Nephron (organoid): Measurements from ENCODE around the gene TOLLIP.

Experiments used
- H3K27ac Mint-ChIP-seq, 3 experiments: 2 replicates each; pipeline ENCODE4 v1.8.0; 2020; ENCODE audit warnings: mixed read lengths in 3 of 3, mild to moderate bottlenecking in 2 of 3, moderate library complexity in 1 of 3
- H3K27me3 Mint-ChIP-seq: 2 replicates; pipeline ENCODE4 v1.8.0; 2021; ENCODE audit warnings: low read depth, mild to moderate bottlenecking, moderate library complexity, mixed read lengths
- H3K36me3 Mint-ChIP-seq: 2 replicates; pipeline ENCODE4 v1.8.0; 2020; ENCODE audit warnings: low read depth, mixed read lengths
- H3K4me1 Mint-ChIP-seq: 2 replicates; pipeline ENCODE4 v1.8.0; 2020; ENCODE audit warnings: mixed read lengths
- H3K4me3 Mint-ChIP-seq, 3 experiments: 2 replicates each; pipeline ENCODE4 v1.8.0; 2020; ENCODE audit warnings: mild to moderate bottlenecking in 3 of 3, mixed read lengths in 3 of 3, moderate library complexity in 2 of 3
- H3K9me3 Mint-ChIP-seq: 2 replicates; pipeline ENCODE4 v1.8.0; 2020; ENCODE audit warnings: mixed read lengths
- TF ChIP-seq, protein P1 (sequence below), 3 experiments: fragments of 200-600 bp; sonication (generic); IDR thresholded peaks; one replicate each; pipeline ENCODE4 v1.5.0; 2021; ENCODE audit warnings: antibody characterized with exemption in 3 of 3; ENCODE audit not compliant: unreplicated experiment in 3 of 3

TOLLIP gene

DNA sequence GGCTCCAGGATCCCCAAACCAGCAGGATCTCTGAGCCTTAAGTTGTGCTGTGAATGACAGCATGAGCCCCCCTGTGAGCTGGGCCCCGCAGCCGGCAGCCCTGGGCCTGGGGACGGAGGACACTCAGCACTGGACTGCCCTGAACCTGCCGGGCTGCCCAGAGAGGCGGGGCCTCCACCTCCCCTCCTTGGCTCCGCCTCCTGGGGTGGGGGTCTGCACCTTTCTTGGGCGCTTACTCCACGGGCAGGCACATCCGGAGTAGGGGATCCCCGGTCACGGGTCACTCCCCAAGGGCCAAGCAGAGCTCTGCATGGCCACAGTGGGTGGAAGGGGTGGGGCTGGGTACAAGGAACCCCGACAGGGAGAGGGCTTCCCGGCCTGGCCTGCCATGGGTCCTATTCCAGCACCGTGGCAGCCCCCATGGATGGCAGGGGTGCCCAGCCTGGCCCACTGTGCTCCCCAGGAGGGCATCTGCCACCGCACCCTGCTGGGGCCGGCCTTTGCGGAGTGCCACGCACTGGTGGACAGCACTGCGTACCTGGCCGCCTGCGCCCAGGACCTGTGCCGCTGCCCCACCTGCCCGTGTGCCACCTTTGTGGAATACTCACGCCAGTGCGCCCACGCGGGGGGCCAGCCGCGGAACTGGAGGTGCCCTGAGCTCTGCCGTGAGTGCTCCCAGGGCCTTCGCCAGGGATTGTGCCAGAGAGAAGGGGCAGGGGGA, 81.2 kb downstream of the TOLLIP start:
- H3K9me3 Mint-ChIP-seq: no peaks in the 10 kb centered on the region
- H3K27me3 Mint-ChIP-seq: no peaks in the 10 kb centered on the region
- no peak overlapping the region for H3K4me3 Mint-ChIP-seq
- TF ChIP-seq, protein P1, sequence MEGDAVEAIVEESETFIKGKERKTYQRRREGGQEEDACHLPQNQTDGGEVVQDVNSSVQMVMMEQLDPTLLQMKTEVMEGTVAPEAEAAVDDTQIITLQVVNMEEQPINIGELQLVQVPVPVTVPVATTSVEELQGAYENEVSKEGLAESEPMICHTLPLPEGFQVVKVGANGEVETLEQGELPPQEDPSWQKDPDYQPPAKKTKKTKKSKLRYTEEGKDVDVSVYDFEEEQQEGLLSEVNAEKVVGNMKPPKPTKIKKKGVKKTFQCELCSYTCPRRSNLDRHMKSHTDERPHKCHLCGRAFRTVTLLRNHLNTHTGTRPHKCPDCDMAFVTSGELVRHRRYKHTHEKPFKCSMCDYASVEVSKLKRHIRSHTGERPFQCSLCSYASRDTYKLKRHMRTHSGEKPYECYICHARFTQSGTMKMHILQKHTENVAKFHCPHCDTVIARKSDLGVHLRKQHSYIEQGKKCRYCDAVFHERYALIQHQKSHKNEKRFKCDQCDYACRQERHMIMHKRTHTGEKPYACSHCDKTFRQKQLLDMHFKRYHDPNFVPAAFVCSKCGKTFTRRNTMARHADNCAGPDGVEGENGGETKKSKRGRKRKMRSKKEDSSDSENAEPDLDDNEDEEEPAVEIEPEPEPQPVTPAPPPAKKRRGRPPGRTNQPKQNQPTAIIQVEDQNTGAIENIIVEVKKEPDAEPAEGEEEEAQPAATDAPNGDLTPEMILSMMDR (IDR thresholded peaks at IDR 0.05; ENCODE audit: unreplicated experiment in 3 of 3): no peak
- H3K4me1 Mint-ChIP-seq: no peaks in the 10 kb centered on the region
- H3K27ac Mint-ChIP-seq: no peak overlapping the region
- H3K36me3 Mint-ChIP-seq: no peaks in the 10 kb centered on the region

DNA sequence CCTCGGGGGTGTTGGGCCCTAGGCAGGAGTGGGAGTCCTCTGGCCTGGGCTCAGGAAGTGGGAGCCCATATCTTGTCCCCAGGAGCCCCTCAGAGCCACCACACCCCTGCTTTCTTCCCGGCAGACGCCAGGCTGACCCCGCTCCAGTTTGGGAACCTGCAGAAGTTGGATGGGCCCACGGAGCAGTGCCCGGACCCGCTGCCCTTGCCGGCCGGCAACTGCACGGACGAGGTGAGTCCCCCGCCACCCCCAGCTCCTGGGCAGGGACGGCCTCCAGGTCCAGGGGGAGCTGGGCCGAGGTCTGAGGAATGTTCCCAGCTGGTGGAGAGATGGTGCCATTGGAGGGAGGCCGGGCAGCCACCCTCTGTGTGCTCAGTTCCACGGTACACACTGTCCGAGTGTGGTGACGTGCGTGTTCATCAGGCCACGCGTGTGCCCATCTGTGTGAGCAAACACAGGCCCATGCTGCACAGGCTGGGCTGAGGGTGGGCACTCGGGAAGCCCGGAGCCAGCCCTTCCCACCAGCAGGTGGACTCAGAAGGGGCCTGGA, 81.8 kb downstream of the TOLLIP start:
- no peaks in the 10 kb centered on the region for H3K36me3 Mint-ChIP-seq
- H3K4me3 Mint-ChIP-seq: no peak overlapping the region
- TF ChIP-seq, protein P1 (IDR thresholded peaks at IDR 0.05; ENCODE audit: unreplicated experiment in 3 of 3): no peak
- no peak overlapping the region for H3K27ac Mint-ChIP-seq
- H3K4me1 Mint-ChIP-seq: no peaks in the 10 kb centered on the region
- no peaks in the 10 kb centered on the region for H3K9me3 Mint-ChIP-seq
- H3K27me3 Mint-ChIP-seq: no peaks in the 10 kb centered on the region

DNA sequence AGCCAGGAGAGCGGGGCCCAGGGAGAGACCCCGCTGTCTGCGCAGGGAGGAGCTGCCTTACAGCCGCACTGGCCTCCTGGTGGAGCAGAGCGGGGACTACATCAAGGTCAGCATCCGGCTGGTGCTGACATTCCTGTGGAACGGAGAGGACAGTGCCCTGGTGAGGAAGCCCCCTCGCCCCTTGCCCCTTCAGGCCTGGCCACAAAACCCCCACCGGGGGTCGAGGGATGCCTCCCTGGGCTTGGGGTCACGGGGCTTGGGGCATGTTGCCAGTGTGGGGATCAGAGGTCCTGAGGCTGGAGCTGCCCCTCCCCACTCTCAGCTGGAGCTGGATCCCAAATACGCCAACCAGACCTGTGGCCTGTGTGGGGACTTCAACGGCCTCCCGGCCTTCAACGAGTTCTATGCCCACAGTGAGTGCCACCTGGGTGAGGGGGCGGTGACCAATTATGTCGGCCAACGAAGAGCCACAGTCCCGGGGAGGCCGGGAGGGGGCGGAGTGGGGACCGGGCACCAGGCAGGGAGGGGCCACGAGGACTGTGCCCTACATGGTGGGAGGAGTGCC, 82.4 kb downstream of the TOLLIP start:
- TF ChIP-seq, protein P1 (IDR thresholded peaks at IDR 0.05; ENCODE audit: unreplicated experiment in 3 of 3): peak; percentile 29 to 48 (median 36)
- Mint-ChIP-seq H3K9me3 (no peaks in the 10 kb centered on the region), H3K27ac (no peak overlapping the region), H3K27me3 (no peaks in the 10 kb centered on the region), H3K4me3 (no peak overlapping the region), H3K4me1 (no peaks in the 10 kb centered on the region), H3K36me3 (no peaks in the 10 kb centered on the region)

DNA sequence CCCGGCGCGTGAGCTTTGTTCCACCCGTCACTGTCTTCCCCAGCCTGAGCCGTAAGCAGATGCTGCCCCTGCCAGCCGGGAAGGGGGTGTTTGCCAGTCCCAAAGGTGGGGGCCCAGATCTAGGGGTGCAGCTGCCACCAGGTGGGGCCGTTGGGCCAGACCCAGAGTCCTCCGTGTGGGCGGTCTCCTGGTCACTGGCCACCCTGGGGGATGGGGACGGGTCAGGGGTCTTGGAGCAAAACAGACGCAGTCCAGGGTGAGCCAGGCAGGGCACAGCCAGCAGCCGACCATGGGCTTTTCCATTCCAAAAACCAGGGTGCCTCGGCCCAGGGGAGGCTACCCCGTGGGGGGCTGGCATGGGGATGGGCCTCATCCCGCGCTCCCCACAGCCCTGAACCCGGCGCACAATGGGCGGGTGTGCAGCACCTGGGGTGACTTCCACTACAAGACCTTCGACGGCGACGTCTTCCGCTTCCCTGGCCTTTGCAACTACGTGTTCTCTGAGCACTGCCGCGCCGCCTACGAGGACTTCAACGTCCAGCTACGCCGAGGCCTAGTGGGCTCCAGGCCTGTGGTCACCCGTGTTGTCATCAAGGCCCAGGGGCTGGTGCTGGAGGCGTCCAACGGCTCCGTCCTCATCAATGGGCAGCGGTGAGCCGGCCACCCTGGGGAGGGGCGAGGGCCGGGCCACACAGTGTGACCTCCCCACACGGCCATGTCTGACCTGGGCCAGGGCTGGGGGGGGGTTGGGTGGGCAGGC, 83.0 kb downstream of the TOLLIP start:
- H3K4me1 Mint-ChIP-seq: no peaks in the 10 kb centered on the region
- TF ChIP-seq, protein P1 (IDR thresholded peaks at IDR 0.05; ENCODE audit: unreplicated experiment in 3 of 3): no peak
- no peaks in the 10 kb centered on the region for H3K9me3 Mint-ChIP-seq
- H3K36me3 Mint-ChIP-seq: no peaks in the 10 kb centered on the region
- H3K27me3 Mint-ChIP-seq: peaks cover under 1% of the 10 kb centered on the region
- no peak overlapping the region for H3K4me3 Mint-ChIP-seq
- no peak overlapping the region for H3K27ac Mint-ChIP-seq

DNA sequence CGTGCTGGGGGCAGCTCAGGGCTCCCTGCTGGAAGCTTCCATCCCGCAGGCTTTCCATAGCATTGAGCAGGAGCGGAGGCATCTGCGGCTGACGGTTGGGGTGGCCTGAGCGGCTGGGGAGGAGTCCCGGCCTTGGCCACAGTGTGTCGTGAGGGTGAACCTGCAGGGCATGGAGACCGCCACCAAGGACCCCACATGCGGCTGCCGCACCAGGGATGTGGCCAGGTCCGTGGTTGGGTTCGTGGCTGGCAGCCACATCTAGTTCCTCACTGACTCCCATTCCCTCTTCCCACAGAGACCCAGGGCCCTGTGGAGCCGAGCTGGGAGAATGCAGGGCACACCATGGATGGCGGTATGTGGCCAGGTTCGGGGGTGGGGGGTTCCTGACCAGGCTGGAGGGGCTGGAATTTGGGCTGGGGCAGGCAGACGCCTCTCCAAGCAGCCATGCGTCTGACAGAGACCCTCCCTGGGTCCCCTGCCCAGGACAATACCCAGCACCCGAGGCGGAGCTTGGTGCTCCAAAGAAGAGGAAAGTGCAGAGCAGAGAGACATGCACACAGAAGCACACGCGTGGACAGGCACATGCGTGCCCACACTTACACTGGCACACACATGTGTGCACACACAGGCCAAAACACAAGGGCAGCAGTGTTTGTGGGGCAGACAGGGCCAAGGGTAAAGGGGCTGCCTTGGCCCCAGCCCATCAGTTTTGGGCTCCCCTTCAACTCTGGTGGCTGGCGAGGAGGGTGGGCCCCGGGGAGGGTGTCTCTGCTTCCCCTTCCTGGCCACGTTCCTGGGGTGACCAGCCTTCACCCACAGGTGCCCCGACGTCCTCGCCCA, 83.8 kb downstream of the TOLLIP start:
- Mint-ChIP-seq H3K36me3 (no peaks in the 10 kb centered on the region), H3K27ac (no peak overlapping the region), H3K9me3 (no peaks in the 10 kb centered on the region), H3K4me3 (no peak overlapping the region), H3K4me1 (no peaks in the 10 kb centered on the region), H3K27me3 (peaks cover 4% of the 10 kb centered on the region)
- TF ChIP-seq, protein P1 (IDR thresholded peaks at IDR 0.05; ENCODE audit: unreplicated experiment in 3 of 3): no peak
